Measurements from ENCODE around the gene RHOJ.
"Not testable (repeated sequence)": the region's sequence is repeated elsewhere in the genome, so short reads cannot be mapped to it uniquely, and the experiment has no call there.

RHOJ gene

GRCh38 chr14:63273129-63273528, 68.9 kb downstream of the RHOJ start:
- DNase-seq, result no peak

GRCh38 chr14:63273717-63274655, 69.7 kb downstream of the RHOJ start:
- no peak for DNase-seq

DNA sequence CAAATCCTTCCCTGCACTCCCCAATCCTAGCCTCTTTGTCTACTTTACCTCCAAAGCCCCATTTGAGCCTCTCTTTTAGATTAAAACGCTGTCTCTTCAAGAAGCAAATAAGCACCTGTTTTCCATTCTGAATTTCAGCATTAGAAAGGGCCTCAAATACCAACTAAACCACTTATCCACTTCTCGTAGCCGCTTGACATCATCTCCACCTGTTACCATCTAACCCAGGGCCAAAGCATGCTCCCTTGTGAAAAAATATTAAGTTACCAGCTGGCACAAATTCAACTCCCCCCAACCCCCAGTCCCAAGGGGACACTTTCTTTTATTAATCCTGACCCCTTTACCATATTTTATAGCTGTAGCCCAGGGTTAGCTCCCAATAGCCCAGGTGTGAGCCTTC, 71.4 kb downstream of the RHOJ start:
- DNase-seq, result no peak

DNA sequence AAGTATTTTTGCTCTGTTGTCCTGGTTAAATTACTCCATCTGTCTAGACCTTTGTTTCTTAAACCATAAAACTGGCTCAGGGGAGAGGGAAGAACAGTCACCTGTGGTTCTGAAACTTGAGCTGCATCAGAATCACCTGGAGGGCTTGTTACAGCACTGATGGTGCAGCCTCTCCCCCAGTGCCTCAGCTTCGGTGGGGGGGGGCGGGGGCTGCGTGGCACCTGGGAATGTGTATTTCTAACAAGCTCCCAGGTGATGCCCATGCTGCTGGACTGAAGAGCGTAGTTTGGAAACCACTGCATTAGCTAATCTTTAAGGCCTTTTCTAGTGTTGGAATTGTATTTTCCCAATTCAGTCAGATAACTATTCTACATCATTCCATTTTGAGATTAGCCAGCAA, 71.8 kb downstream of the RHOJ start:
- DNase-seq, result no peak

- DNase-seq, result no peak
Observed at GRCh38 chr14:63276492-63277342, 72.5 kb downstream of the RHOJ start.

GRCh38 chr14:63277591-63278183, 73.4 kb downstream of the RHOJ start:
- DNase-seq, result no peak

DNA sequence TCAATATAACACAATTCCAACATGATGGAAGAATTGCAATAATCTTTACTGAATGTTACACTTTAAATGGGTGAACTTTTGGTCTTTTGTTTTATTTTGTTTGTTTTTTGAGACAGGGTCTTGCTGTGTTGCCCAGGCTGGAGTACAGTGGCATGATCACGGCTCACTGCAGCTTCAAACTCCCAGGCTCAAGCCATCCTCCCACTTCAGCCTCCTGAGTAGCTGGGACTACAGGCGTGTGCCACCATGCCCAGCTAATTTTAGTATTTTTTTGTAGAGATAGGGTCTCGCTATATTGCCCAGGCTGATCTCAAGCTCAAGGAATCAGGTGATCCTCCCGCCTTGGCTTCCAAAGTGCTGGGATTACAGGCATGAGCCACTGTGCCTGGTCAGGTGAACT, 75.7 kb downstream of the RHOJ start:
- not testable (repeated sequence) for DNase-seq

DNA sequence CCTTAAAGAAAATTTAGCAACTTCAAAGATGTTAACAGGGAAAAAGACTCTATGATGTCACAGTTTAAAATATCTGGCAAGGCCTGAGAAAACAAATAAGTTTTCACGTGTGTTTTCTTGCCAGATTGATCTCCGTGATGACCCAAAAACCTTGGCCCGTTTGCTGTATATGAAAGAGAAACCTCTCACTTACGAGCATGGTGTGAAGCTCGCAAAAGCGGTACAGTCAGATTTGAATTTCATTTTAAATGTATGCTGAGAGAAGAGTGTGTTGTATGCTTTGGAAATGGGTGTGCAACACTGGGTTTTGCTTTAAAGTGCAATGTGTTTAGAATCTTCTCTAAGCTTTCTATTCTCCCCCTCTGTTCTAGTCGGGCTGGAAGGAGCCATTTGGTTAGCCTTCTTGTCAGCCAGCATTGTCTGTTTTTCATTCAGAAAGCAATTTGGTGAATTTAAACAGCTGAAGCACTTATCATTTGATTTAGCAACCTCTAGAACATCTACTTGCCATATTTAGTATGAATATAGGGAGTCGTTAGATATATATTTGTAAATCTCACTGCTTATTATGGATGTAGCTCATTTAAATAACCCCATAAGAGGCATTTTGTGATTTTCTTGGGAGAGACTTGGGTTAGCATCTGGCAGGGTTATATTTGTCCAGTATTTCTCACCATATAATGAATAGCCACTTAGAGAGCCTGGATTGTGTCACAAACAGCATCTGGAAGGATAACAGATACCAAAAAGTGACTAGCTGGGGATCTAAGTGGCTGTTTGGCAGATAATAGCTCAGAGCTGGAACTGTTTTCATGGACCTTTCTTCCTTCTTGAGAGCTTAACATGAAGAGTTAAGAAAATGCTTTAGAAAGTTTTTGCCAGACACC, 79.0 kb downstream of the RHOJ start:
- DNase-seq, result no peak

- DNase-seq, result no peak
Observed at GRCh38 chr14:63283884-63284248, 79.6 kb downstream of the RHOJ start.

GRCh38 chr14:63286071-63286470, 81.8 kb downstream of the RHOJ start:
- DNase-seq, result no peak

- no peak for DNase-seq
Observed at GRCh38 chr14:63287666-63288483, 83.6 kb downstream of the RHOJ start.

DNA sequence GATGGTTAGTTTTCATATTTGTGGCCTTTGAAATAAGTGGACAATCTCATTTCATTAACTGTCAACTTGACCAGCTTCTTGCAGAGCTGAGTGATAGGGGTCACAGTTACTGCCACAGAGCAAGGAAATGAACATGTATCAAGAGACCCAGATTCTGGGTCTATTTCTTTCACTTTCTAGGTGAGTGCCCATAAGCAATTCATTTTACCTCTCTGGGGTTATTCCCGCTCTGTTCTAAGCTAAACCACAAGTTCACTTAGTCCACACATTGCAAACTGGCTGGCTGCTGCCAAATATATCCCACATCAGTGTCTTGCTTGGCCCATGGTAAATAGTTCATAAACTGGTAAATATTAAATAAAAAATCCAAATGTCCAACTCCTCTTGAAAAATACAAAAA, 84.6 kb downstream of the RHOJ start:
- DNase-seq, result no peak

- no peak for DNase-seq
Observed at GRCh38 chr14:63290741-63291430, 86.6 kb downstream of the RHOJ start.

DNA sequence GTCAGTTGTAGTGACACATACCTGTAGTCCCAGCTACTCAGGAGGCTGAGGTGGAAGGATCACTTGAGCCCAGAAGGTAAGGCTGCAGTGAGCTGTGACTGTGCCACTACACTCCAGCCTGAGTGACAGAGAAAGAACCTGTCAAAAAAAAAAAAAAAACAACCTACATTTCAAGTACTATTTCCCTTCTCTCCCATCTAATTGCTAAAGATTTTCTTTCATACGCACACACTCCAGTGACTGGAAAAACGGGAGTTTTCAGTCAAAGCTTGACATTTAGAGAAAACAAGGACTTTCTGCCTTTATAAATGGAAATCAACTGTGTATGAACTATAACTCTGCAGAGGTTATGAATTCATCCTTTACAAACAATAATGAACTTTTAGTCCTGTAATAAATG, 88.6 kb downstream of the RHOJ start:
- DNase-seq, result no peak

DNA sequence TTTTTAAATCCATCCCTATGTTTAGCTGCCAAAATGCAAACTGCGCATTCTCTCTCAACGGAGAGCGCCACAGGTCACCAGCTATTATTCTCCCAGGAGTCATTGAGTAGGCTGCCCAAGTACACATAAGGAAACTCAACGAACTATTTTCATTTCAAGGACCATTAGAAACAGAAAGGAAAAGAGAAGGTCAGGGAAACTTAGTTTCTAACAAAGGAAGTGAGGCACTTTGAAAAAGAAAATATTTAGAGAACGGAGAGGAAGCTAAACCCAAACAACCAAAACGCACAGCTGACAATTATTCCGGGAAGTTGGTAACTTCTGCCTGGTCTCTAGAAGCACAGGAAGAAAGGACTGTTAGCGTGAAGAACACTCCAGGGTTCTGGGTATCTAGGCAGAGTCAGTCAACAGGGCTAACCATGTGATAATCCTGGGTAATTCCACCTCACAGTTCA, 91.0 kb downstream of the RHOJ start:
- DNase-seq, result no peak

GRCh38 chr14:63296060-63296563, 91.9 kb downstream of the RHOJ start:
- DNase-seq, result no peak

GRCh38 chr14:63297372-63298063, 93.3 kb downstream of the RHOJ start:
- DNase-seq, result no peak

GRCh38 chr14:63299351-63300110, 95.3 kb downstream of the RHOJ start:
- DNase-seq, result no peak

GRCh38 chr14:63300854-63301253, 96.6 kb downstream of the RHOJ start:
- no peak for DNase-seq

Measured in stimulated activated CD4-positive, alpha-beta T cell treated with anti-CD3 and anti-CD28 coated beads, Interleukin-4, amount 100 ng/mL, for 1 hour (primary cell).